Endodermal cell (in vitro differentiated cells): ENCODE data around the gene PODN. TPM values are rescaled to one million over a fixed set of nuclear protein-coding genes. Genes with fewer than 3 reads are reported as not detected.

Source experiments
- DNase-seq: peaks from one replicate; pipeline ENCODE4 v3.0.0-alpha.2; 2017
- H3K27ac ChIP-seq: 2 replicates; pipeline ENCODE4 v1.5.1; 2013; ENCODE audit warnings: mild to moderate bottlenecking, low read depth, low read length, moderate library complexity
- H3K27me3 ChIP-seq: 2 replicates; pipeline ENCODE4 v1.6.1; 2013; ENCODE audit warnings: mild to moderate bottlenecking, low read length, moderate library complexity; ENCODE audit not compliant: insufficient read depth, control insufficient read depth, poor library complexity, severe bottlenecking
- H3K36me3 ChIP-seq: 2 replicates; pipeline ENCODE4 v1.7.0; 2013; ENCODE audit warnings: mild to moderate bottlenecking, low read length, moderate library complexity; ENCODE audit not compliant: control insufficient read depth, insufficient read depth
- H3K4me1 ChIP-seq: one replicate; pipeline ENCODE4 v1.7.0; 2013; ENCODE audit warnings: low read length; ENCODE audit not compliant: control insufficient read depth, insufficient read depth
- H3K4me3 ChIP-seq: 2 replicates; pipeline ENCODE4 v1.5.1; 2013; ENCODE audit warnings: mild to moderate bottlenecking, low read length, moderate library complexity
- H3K9ac ChIP-seq: 2 replicates; pipeline ENCODE4 v1.6.1; 2013; ENCODE audit warnings: mild to moderate bottlenecking, low read length, moderate library complexity; ENCODE audit not compliant: poor library complexity, severe bottlenecking; ENCODE audit errors: extremely low read depth
- H3K9me3 ChIP-seq: 2 replicates; pipeline ENCODE4 v1.6.1; 2013; ENCODE audit warnings: mild to moderate bottlenecking, low read length, moderate library complexity; ENCODE audit not compliant: control insufficient read depth
- H3K27ac Mint-ChIP-seq: 2 replicates; pipeline ENCODE4 v1.8.0; 2020; ENCODE audit warnings: mixed read lengths
- H3K27me3 Mint-ChIP-seq: 2 replicates; pipeline ENCODE4 v1.8.0; 2021; ENCODE audit warnings: mild to moderate bottlenecking, mixed read lengths; ENCODE audit not compliant: insufficient read depth
- H3K36me3 Mint-ChIP-seq: 2 replicates; pipeline ENCODE4 v1.8.0; 2020; ENCODE audit warnings: low read depth, mixed read lengths
- H3K4me1 Mint-ChIP-seq: 2 replicates; pipeline ENCODE4 v1.8.0; 2020; ENCODE audit warnings: mixed read lengths
- H3K4me3 Mint-ChIP-seq: 2 replicates; pipeline ENCODE4 v1.8.0; 2020; ENCODE audit warnings: mild to moderate bottlenecking, moderate library complexity, mixed read lengths
- H3K9me3 Mint-ChIP-seq: 2 replicates; pipeline ENCODE4 v1.8.0; 2020; ENCODE audit warnings: mild to moderate bottlenecking, mixed read lengths
- WGBS, 2 experiments: methylation state at CpG; one replicate each; pipeline versions ENCODE4 v1.1.5 to v1.1.7; 2013; ENCODE audit warnings: missing lambda C conversion rate in 2 of 2, mixed read lengths in 1 of 2; ENCODE audit not compliant: insufficient coverage in 1 of 2, insufficient read length in 1 of 2; 5-methylcytosine and 5-hydroxymethylcytosine counted together
- total RNA-seq, 2 donors: library from RNA; stranded (reverse); fragmentation: NEBNext Ultra II Directional in 1 of 2; extraction: Animal tissue kit (Norgen Biotek cat#: 25700) in 1 of 2; gene quantifications; 2 replicates in 1 of 2; 3 replicates in 1 of 2; pipeline ENCODE4 v1.2.1, GENCODE V29; 2021
- TF ChIP-seq, protein P1 (sequence below): fragments of 200-600 bp; sonication (generic); conservative IDR thresholded peaks from 2 replicates; pipeline ENCODE4 v1.5.0; 2021; ENCODE audit warnings: antibody characterized with exemption, mild to moderate bottlenecking

PODN gene
- total RNA-seq, 2 donors from 2014 or later = 3.0 to 3.6 TPM

DNA sequence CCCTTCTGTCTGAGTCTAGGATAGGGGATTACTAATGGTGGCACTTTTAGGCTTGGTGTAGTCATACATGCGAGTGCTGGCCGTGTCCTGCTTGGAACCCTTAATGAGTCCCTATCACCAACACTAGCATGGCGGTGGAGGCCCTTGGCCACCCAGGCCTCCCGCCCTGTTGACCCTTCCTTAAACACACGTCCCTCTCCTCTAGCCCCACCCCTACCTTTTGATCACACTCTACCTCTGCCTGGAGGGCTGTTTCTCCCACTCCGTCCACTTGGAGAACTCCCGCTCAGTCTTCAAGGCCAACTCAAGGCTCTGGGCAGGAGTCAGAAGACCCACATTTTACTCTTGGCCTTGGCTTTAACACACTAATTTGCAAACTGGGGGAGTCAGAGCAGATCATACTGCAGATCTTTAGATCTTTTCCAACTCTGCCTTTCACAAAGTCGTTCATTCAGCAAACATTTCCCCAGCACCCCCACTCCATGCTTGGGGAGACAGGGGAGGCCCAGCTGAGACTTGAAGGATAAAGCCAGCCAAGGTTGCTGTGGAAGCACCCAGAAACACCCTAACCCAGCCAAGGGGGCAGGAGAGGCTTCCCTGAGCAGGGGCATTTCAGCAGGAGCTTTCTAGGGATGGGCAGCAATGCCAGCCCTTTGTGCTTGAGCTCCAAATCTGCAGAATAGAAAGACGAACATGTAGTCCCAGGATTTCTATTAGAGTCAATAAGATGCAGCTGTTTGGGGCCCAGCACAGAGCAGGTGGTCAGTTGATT lies 1.9 kb downstream of the PODN start:
- Histone ChIP-seq H3K36me3 (no peaks in the 10 kb centered on the region), H3K9me3 (no peaks in the 10 kb centered on the region), H3K9ac (no peak overlapping the region), H3K27ac (no peak overlapping the region), H3K27me3 (peaks cover 88% of the 10 kb centered on the region), H3K4me3 (no peak overlapping the region), H3K4me1 (peaks cover 7% of the 10 kb centered on the region)
- no peaks in the 10 kb centered on the region for H3K36me3 Mint-ChIP-seq
- H3K27ac Mint-ChIP-seq = no peak overlapping the region
- 88 to 90% methylated on average over 7 to 9 of the region's 9 CpGs for WGBS, 2 experiments
- H3K4me1 Mint-ChIP-seq = peaks cover 5% of the 10 kb centered on the region
- peaks cover 74% of the 10 kb centered on the region for H3K27me3 Mint-ChIP-seq
- H3K4me3 Mint-ChIP-seq = peak overlapping the region; percentile 59
- DNase-seq = peak; percentile 37
- TF ChIP-seq, protein P1, sequence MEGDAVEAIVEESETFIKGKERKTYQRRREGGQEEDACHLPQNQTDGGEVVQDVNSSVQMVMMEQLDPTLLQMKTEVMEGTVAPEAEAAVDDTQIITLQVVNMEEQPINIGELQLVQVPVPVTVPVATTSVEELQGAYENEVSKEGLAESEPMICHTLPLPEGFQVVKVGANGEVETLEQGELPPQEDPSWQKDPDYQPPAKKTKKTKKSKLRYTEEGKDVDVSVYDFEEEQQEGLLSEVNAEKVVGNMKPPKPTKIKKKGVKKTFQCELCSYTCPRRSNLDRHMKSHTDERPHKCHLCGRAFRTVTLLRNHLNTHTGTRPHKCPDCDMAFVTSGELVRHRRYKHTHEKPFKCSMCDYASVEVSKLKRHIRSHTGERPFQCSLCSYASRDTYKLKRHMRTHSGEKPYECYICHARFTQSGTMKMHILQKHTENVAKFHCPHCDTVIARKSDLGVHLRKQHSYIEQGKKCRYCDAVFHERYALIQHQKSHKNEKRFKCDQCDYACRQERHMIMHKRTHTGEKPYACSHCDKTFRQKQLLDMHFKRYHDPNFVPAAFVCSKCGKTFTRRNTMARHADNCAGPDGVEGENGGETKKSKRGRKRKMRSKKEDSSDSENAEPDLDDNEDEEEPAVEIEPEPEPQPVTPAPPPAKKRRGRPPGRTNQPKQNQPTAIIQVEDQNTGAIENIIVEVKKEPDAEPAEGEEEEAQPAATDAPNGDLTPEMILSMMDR = no peak
- no peaks in the 10 kb centered on the region for H3K9me3 Mint-ChIP-seq

DNA sequence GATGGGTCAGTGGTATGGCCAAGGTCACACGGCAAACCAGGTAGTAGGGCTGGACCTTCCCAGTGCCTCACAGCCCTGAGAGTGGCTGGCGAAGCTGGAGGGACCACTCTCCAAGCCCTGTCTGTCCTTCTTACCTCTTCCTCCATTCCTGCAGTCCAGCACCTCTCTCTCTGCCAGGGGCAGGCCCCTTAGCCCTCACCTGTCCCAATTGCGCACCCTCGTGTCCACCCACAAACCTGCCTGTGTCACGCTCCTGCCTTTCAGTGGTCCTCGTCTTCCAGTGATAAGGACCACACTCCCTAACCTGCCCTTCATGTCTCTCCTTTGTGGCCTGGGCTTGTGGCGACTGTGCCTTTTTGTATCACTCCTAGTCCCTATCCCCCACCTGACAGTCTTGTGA lies 3.4 kb downstream of the PODN start:
- Histone ChIP-seq H3K36me3 (no peaks in the 10 kb centered on the region), H3K4me3 (no peak overlapping the region), H3K9ac (no peak overlapping the region), H3K27ac (no peak overlapping the region), H3K27me3 (peaks cover 73% of the 10 kb centered on the region), H3K9me3 (no peaks in the 10 kb centered on the region), H3K4me1 (peaks cover 7% of the 10 kb centered on the region)
- H3K9me3 Mint-ChIP-seq = no peaks in the 10 kb centered on the region
- peak; percentile 59 for DNase-seq
- H3K4me1 Mint-ChIP-seq = peaks cover 5% of the 10 kb centered on the region
- TF ChIP-seq, protein P1 = peak; percentile 18
- no peak overlapping the region for H3K4me3 Mint-ChIP-seq
- no peaks in the 10 kb centered on the region for H3K36me3 Mint-ChIP-seq
- WGBS, 2 experiments = 90 to 91% methylated on average over 6 to 7 of the region's 7 CpGs
- H3K27ac Mint-ChIP-seq = no peak overlapping the region
- H3K27me3 Mint-ChIP-seq = peaks cover 59% of the 10 kb centered on the region

DNA sequence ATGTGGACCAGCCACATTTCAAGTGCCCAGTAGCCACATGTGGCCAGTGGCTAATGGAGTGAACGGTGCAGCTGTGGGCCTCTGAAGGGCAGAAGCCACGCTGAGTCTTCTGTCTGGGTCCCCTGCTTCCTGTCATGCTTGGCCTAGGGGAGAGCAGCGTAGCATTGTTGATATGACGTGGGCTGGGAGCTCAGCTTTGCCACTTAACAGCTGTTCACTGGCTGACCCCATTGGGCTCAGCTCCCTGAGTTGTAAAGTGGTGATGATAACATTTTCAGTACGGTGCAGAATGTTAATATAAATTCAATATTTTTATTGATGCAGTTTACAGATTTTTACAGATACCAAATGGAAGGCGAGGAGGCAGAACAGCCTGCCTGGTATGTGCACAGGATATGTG lies 4.5 kb downstream of the PODN start:
- no peak overlapping the region for H3K4me3 Mint-ChIP-seq
- H3K4me1 ChIP-seq = peaks cover 7% of the 10 kb centered on the region
- no peak for DNase-seq
- no peaks in the 10 kb centered on the region for H3K9me3 ChIP-seq
- H3K9me3 Mint-ChIP-seq = no peaks in the 10 kb centered on the region
- 93 to 100% methylated on average over 2 to 6 of the region's 6 CpGs for WGBS, 2 experiments
- peaks cover 68% of the 10 kb centered on the region for H3K27me3 ChIP-seq
- TF ChIP-seq, protein P1 = no peak
- H3K9ac ChIP-seq = no peak overlapping the region
- H3K27me3 Mint-ChIP-seq = peaks cover 51% of the 10 kb centered on the region
- no peaks in the 10 kb centered on the region for H3K36me3 ChIP-seq
- no peak overlapping the region for H3K27ac Mint-ChIP-seq
- H3K36me3 Mint-ChIP-seq = no peaks in the 10 kb centered on the region
- H3K4me1 Mint-ChIP-seq = peaks cover 5% of the 10 kb centered on the region
- no peak overlapping the region for H3K4me3 ChIP-seq
- no peak overlapping the region for H3K27ac ChIP-seq
